Activated CD8-positive, alpha-beta memory T cell treated with anti-CD3 and anti-CD28 coated beads, Interleukin-2, amount 50 U/mL, for 4 hours (primary cell): Measurements from ENCODE around the gene WDR91.

Experiments
- DNase-seq: peaks from one replicate; pipeline ENCODE4 v3.0.0-alpha.2; 2020

Gene WDR91

DNA sequence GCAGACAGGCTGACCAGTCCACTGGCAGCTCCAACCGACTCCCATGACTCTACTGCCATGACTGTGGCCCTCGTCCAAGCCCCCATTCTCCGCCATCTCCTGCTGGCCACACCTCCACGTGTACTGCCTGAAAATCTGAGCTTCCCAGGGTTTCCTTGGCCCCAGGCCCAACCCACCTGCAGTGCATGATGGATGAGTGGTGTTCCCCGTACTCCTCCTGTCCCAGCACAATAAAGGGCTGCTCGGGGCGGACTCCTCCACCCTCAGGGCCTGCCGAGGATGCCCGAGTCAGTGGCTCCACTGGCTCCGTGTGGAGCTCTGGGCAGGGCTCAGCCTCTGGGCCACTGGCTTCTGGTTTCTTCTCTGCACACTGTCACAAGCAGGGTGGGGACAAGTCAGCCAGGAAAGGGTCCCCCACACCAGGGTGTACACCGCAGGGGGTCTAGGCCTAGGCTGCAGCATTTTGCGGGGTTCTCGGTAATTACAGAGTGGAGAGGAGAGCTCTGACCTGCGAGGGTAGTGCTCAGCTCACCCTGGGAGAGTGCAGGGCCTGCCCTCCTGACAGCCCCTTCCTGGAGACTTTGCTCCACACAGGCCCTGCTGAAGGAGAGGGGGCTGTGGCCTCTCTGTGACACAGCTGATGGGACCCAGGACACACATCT, 15.2 kb downstream of the WDR91 start:
- DNase-seq: no peak

GRCh38 chr7:135195156-135195555, 16.2 kb downstream of the WDR91 start:
- no peak for DNase-seq

GRCh38 chr7:135194494-135195095, 16.7 kb downstream of the WDR91 start:
- DNase-seq: no peak

DNA sequence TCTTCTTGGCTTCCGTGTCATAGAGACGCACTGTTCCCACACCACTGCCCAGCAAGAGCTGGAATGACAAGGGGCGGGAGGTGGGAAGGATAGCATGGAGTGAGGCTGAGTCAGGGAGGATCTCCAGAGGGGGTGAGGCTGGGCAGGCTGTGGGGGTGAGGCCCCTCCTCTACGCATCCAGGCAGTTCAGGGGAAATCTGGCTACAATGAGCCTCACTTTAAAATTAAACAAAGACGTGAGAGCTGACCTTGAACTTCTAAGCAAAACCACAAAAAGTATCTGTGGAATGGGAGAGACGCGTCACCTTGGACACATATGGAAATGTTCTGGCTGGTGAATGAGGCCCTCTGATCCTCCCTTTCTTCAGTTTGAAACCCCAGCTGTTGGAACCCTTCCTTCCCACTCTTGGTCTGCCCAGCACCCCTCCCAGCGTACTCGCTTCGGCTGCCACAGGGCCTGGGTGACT, 17.7 kb downstream of the WDR91 start:
- DNase-seq: no peak

DNA sequence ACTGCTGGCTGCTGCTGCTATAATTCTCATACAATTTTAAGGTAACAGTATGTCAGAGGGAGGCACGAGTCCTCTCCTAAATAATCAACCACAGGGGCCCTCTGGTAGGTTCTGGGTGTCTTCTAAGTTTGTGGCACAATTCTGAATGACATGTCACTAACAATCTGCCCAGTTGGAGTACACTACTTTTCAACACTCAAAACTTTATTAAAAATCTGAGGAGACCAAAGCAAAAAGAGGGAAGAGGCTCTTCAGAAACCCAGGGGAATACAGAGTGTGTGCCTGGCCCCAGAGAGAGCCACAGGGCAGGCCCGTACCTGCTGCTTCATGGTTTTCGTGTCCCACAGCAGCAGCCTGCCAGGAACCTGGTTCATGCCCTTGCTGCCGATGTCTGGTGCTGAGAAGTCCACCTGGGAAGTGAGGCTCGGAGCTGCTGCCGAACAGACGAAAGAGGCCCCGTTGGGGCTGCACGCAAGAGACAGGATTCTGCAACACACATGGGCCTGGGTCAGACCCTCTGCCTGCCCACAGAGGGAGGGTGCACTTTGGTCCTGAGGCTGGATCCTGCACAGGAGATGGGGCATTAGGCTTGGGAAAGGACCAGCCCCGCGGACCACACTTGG, 18.3 kb downstream of the WDR91 start:
- no peak for DNase-seq

GRCh38 chr7:135190703-135191102, 20.6 kb downstream of the WDR91 start:
- DNase-seq: no peak

GRCh38 chr7:135189961-135190360, 21.4 kb downstream of the WDR91 start:
- DNase-seq: no peak

DNA sequence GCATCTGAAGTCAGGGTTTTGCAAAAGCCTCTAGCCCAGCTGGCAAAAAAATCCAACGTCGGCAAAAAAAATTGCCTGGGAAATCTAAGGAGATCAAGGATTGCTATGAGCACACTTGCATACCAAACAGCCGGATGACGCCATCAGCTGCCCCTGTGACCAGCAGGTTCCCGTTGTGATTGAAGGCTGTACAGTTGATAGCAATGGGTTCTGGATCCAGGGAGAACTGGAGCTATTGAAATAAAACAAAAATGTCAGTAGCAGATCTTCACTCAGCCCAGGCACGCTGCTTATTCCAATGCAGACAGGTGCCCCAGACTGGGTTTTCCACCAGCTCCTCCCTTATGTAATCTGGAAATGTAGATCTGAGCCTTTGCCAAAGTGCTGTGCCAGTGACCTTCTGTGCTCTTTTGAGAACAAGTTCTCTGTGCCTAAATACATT, 22.1 kb downstream of the WDR91 start:
- no peak for DNase-seq

DNA sequence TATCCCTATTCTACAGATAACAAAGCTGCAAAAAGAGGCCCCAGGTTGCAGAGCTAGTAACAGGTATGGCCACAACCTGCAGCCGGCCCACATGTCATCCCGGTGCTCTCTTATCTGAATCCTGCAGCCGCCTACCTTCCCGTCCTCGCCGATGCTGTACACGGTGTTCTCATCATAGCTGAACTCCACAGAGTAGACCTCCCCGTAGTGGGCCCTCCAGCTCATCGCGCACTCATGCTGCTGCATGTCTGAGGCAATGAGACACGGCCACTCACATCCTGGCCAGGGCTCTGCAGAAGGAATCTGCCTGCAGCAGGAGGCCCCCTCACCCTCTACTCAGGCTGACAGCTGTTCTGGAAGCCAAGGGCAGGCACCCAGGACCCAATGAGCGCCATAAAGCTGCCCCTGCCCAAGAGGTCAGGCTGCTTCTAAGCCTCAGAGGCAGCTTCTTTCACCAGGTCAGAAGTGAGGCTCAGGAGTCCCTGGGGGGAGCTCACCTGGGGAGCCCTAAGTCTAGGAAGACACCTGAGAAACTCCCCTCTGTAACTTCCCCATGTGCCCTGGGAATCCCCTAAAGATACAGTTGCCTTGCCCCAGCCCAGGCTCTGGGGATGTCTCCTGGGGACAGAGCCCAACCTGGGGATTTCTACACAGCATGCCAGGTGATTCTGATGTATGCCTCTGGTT, 22.9 kb downstream of the WDR91 start:
- no peak for DNase-seq

DNA sequence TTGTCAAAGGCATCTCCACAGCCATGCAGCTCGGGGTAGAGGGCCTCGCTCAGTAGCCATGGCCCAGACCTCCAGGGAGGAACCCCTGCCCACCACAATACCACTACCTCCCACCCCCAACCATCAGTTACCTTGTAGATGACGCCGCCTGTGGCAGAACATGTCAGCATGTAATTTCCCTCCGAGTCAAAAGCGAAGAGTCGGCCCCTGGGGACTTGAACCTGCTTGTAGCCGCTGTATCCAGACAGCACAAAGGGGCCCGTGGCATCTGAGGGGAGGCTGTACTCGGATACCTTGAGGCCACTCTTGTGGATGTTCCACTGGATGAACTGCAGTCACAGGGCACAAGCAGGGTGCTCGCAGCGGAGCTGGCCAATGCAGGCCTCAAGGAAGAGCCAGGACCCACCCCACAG, 24.5 kb downstream of the WDR91 start:
- no peak for DNase-seq

- no peak for DNase-seq
These were observed 25.1 kb downstream of the WDR91 start for GRCh38 chr7:135186261-135186540.

GRCh38 chr7:135185471-135186260, 25.7 kb downstream of the WDR91 start:
- DNase-seq: no peak

DNA sequence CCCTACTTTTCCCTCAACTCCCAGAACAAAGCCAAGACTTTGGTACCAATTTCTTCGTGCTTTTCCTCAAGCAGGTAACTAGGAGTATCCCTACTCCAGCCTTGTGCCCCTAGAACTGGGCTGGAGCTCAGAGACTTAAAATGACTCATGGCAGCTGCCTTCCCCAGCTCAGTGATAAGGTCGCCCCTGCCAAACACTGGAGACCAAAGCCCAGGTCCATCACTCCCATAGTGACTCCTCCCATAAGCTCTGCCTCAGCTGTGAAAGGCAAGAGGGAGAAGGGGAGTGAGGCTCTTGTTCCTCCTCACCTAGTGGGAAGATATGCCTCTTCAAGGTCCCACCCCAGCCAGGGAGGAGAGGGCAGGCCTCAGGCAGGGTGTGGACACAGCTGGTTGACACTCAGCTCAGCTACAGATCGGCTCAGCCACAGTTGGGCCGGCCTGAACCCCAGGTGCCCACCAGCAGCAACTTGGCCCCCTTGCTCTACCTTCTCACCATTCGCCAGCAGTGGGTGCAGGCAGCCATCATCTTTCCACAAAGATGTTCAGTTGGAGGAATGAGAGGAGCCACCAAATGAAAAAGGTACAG, 27.0 kb downstream of the WDR91 start:
- no peak for DNase-seq

GRCh38 chr7:135183478-135183877, 27.8 kb downstream of the WDR91 start:
- DNase-seq: no peak

DNA sequence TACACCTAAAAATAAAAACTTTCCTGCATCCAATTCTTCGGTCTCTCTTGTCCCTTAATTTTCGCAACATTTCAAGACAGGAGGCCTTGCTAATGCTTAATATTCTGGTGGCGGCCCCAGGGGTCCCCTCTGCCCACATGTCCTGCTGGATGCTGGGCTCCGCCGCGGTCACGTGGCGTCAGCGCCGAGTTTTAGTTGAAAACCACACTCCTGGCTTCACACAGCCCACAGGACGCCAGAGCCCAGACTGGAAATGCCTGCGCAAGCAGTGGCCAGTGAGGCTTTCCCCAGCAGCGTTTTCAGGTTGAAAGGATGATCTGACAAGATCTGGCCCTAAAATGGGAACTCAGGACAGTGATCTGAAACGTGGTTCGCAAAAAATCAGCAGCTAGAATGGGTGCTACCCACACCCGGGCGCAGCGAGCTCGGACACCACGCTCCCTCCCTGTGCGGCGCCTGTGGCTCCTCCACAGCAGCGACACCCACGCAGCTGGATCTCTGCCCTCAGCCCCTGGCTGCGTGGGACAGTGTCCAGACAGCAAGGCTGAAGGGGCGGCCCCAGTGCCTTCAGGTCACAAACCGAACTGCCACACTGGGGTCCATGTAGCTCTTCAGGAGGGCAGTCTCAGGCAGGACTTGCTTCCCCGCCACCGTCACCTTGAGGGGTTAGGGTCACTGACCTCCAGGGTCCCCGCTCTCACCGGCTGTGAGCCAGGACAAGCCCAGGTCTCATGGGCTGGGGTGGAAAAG, 29.2 kb downstream of the WDR91 start:
- no peak for DNase-seq

- DNase-seq: no peak
These were observed 29.9 kb downstream of the WDR91 start for GRCh38 chr7:135181261-135181928.

DNA sequence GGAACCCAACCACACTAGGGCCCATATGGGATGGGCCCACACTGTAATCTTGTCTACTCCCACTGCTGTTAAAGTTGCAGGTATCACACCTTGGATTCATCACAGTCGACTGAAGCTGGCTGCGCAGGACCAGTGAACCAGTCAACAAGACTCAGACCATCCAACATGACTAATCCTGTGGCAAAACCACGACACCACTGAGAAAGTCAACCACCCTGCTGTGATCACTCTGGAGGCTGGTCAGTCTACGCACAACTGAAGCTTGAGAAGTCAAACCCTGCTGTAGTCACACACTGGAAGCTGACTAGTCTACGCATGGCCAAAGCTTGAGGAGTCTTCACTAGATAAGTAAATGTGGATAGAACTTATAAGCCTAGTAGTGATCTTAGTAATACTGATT, 31.2 kb downstream of the WDR91 start:
- DNase-seq: no peak

GRCh38 chr7:135179321-135179925, 31.9 kb downstream of the WDR91 start:
- no peak for DNase-seq

- no peak for DNase-seq
These were observed 33.0 kb downstream of the WDR91 start for GRCh38 chr7:135178364-135178763.

DNA sequence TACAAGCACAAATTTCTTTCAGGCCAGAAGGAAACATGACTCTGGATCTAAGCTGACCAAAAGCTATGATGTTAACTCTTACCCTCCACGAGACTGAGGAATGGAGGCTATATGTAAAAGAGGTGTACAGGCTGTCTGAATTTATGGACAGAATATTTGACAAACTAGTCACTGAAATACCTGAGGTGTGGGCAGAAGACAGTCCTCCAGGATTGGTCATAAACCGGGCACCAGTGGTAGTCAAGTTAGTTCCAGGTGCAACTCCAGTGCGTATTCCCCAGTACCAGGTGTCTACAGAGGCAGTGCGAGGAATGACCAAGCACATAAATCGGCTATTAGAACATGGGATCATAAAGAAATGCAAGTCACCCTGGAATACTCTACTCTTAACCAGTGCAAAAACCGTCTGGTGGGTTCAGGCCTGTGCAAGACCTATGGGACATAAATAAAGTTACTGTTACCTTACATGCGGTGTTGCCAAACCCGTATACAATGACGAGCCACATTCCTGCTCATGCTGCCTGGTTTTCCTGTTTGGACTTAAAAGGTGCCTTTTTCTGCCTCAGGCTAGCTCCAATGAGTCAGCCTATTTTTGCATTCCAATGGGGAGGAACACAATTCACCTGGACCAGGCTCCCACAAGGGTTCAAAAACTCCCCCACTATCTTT, 34.2 kb downstream of the WDR91 start:
- DNase-seq: no peak
